ENCODE measurements around the gene OSBP2. TPM values are rescaled to one million over a fixed set of nuclear protein-coding genes. Genes with fewer than 3 reads are reported as not detected.

OSBP2 gene
- total and polyA plus RNA-seq, 10 of the 15 experiments (the other 5 are each of a cell fraction or from before 2014, with no cell fraction given) = 0.11 to 7.7 (median 3.6) TPM

DNA sequence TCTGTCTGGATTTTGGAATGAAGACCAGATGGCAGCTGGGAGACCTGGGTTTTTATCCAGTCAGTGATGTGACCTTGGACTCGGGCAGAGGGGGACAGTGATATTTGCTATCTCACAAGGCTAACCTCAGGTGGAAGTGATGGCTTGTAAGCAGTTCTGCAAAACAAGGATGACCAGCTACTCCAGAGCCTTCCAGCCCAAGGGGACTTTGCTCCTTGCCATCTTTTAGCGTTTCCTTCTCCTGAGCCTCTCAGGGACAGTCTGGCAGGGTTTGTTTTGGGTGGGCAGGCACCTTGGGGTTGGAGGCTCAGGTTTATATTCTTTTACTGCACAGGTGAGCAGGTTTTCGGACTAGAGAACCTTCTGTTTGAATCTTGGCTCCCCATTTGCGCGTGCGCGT, 9.5 kb upstream of the OSBP2 start (continued):
- TF ChIP-seq RELA (IDR thresholded peaks at IDR 0.05; ENCODE audit: borderline replicate concordance, partially characterized antibody) (no peak), MTA3 (IDR thresholded peaks at IDR 0.05; ENCODE audit: borderline replicate concordance, low read length) (no peak), YBX1 (IDR thresholded peaks at IDR 0.05) (no peak)
- TF ChIP-seq, protein P1, sequence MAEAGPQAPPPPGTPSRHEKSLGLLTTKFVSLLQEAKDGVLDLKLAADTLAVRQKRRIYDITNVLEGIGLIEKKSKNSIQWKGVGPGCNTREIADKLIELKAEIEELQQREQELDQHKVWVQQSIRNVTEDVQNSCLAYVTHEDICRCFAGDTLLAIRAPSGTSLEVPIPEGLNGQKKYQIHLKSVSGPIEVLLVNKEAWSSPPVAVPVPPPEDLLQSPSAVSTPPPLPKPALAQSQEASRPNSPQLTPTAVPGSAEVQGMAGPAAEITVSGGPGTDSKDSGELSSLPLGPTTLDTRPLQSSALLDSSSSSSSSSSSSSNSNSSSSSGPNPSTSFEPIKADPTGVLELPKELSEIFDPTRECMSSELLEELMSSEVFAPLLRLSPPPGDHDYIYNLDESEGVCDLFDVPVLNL (IDR thresholded peaks at IDR 0.05; ENCODE audit: low read depth, low read length) = no peak

DNA sequence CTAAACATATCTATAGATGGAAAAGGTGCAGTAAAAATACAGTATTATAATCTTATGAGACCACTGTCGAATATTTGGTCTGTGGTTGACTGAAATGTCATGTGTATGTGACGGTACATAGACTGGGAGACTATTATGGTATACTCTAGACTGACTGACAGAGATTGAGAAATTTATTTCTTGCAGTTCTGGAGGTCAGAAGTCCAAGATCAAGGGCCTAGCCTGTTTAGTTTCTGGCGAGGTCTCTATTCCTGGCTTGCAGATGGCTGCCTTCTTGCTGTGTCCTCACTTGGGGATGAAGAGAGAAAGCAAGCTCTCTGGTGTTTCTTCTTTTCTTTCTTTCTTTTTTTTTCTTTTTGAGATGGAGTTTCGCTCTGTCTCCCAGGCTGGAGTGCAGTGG, 7.3 kb upstream of the OSBP2 start:
- 27% methylated on average over 4 of the region's 4 CpGs for WGBS (ENCODE audit: insufficient coverage, insufficient replicate concordance, low lambda C conversion rate, missing lambda C conversion rate)
- DNase-seq (ENCODE audit: low read depth, low spot score) (no peak), ATAC-seq (no peak), FAIRE-seq (no peak)
- Histone ChIP-seq H3K9ac (ENCODE audit: control insufficient read depth, insufficient read depth, low read length) (no peak overlapping the region), H2AFZ (ENCODE audit: control insufficient read depth, low read depth, low read length) (no peak overlapping the region), H3K4me3 (no peak overlapping the region), H3K9me3 (replicated peaks; ENCODE audit: control insufficient read depth, insufficient read depth, low read length) (no peaks in the 10 kb centered on the region), H3K79me2 (ENCODE audit: control insufficient read depth, insufficient read depth, low read length) (no peaks in the 10 kb centered on the region), H3K27me3 (replicated peaks in 1 of 2; ENCODE audit: control insufficient read depth in 2 of 2, insufficient read depth in 2 of 2, low read length in 1 of 2) (no peaks in the 10 kb centered on the region), H3K36me3 (ENCODE audit: control insufficient read depth in 2 of 2, insufficient read depth in 2 of 2, low read length in 1 of 2) (no peaks in the 10 kb centered on the region), H3K4me1 (ENCODE audit: control insufficient read depth, insufficient read depth, low read length) (no peaks in the 10 kb centered on the region), H4K20me1 (ENCODE audit: control insufficient read depth, insufficient read depth) (no peaks in the 10 kb centered on the region), H3K27ac (ENCODE audit: control insufficient read depth, insufficient read depth) (no peak overlapping the region), H3K4me2 (ENCODE audit: control insufficient read depth, insufficient read depth) (no peak overlapping the region)
- in situ Hi-C loops (cut with MboI) = no loop called here
- SMC1A ChIA-PET (ENCODE audit: uncharacterized antibody, unreplicated experiment) = no interaction called here
- POLR2A ChIA-PET = no interaction called here
- RAD21 ChIA-PET (ENCODE audit: unreplicated experiment) = no interaction called here
- TF ChIP-seq YBX1 (IDR thresholded peaks at IDR 0.05) (no peak), NFXL1 (IDR thresholded peaks at IDR 0.05; ENCODE audit: borderline replicate concordance) (no peak), STAT3 (IDR thresholded peaks at IDR 0.05; ENCODE audit: low read depth, low read length) (no peak), ZBED1 (IDR thresholded peaks at IDR 0.05; ENCODE audit: borderline replicate concordance) (no peak), IKZF2 (IDR thresholded peaks at IDR 0.05) (no peak), BMI1 (IDR thresholded peaks at IDR 0.05; ENCODE audit: borderline replicate concordance) (no peak), ZNF217 (IDR thresholded peaks at IDR 0.05) (no peak), SMARCA5 (IDR thresholded peaks at IDR 0.05) (no peak), JUND (IDR thresholded peaks at IDR 0.05; ENCODE audit: low read depth, low read length) (no peak)
- TF ChIP-seq, protein P2, sequence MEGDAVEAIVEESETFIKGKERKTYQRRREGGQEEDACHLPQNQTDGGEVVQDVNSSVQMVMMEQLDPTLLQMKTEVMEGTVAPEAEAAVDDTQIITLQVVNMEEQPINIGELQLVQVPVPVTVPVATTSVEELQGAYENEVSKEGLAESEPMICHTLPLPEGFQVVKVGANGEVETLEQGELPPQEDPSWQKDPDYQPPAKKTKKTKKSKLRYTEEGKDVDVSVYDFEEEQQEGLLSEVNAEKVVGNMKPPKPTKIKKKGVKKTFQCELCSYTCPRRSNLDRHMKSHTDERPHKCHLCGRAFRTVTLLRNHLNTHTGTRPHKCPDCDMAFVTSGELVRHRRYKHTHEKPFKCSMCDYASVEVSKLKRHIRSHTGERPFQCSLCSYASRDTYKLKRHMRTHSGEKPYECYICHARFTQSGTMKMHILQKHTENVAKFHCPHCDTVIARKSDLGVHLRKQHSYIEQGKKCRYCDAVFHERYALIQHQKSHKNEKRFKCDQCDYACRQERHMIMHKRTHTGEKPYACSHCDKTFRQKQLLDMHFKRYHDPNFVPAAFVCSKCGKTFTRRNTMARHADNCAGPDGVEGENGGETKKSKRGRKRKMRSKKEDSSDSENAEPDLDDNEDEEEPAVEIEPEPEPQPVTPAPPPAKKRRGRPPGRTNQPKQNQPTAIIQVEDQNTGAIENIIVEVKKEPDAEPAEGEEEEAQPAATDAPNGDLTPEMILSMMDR (IDR thresholded peaks at IDR 0.05 in 2 of 3, conservative IDR thresholded peaks at IDR 0.05 in 1 of 3; ENCODE audit: control insufficient read depth in 2 of 3, extremely low read depth in 1 of 3, insufficient read depth in 1 of 3, low read depth in 3 of 3, low read length in 3 of 3) = no peak
- TF ChIP-seq, protein P3, sequence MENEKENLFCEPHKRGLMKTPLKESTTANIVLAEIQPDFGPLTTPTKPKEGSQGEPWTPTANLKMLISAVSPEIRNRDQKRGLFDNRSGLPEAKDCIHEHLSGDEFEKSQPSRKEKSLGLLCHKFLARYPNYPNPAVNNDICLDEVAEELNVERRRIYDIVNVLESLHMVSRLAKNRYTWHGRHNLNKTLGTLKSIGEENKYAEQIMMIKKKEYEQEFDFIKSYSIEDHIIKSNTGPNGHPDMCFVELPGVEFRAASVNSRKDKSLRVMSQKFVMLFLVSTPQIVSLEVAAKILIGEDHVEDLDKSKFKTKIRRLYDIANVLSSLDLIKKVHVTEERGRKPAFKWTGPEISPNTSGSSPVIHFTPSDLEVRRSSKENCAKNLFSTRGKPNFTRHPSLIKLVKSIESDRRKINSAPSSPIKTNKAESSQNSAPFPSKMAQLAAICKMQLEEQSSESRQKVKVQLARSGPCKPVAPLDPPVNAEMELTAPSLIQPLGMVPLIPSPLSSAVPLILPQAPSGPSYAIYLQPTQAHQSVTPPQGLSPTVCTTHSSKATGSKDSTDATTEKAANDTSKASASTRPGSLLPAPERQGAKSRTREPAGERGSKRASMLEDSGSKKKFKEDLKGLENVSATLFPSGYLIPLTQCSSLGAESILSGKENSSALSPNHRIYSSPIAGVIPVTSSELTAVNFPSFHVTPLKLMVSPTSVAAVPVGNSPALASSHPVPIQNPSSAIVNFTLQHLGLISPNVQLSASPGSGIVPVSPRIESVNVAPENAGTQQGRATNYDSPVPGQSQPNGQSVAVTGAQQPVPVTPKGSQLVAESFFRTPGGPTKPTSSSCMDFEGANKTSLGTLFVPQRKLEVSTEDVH (IDR thresholded peaks at IDR 0.05; ENCODE audit: low read depth, partially characterized antibody) = no peak
- CTCF ChIA-PET = no interaction called here
- intact Hi-C loops (cut with micrococcal nuclease; ENCODE audit: unreplicated experiment) = no loop called here
- no TSS peak for BruUV-seq (replicated peaks)
